ENCODE measurements around the gene SHROOM4.

SHROOM4 gene

GRCh38 chrX:50671661-50672060 is 142.3 kb downstream of the SHROOM4 start:
- TF ChIP-seq CREB1 (IDR thresholded peaks at IDR 0.05; ENCODE audit: low read depth) (no peak), TCF12 (IDR thresholded peaks at IDR 0.05; ENCODE audit: low read depth) (no peak), REST (IDR thresholded peaks at IDR 0.05; ENCODE audit: low read depth) (no peak), RAD21 (IDR thresholded peaks at IDR 0.05; ENCODE audit: low read depth) (no peak), YY1 (IDR thresholded peaks at IDR 0.05; ENCODE audit: low read depth) (no peak), FOXM1 (IDR thresholded peaks at IDR 0.05; ENCODE audit: borderline replicate concordance, low read depth) (no peak), NFIC (IDR thresholded peaks at IDR 0.05) (no peak), EGR1 (IDR thresholded peaks at IDR 0.05) (no peak), TAF1 (IDR thresholded peaks at IDR 0.05; ENCODE audit: low read depth) (no peak), ZBTB7A (IDR thresholded peaks at IDR 0.05; ENCODE audit: low read depth) (no peak), EP300 (IDR thresholded peaks at IDR 0.05; ENCODE audit: borderline replicate concordance) (no peak), USF1 (IDR thresholded peaks at IDR 0.05) (no peak), TEAD4 (IDR thresholded peaks at IDR 0.05) (no peak), CEBPB (IDR thresholded peaks at IDR 0.05) (no peak)

GRCh38 chrX:50668860-50669259 is 145.1 kb downstream of the SHROOM4 start:
- TF ChIP-seq YY1 (IDR thresholded peaks at IDR 0.05; ENCODE audit: low read depth) (no peak), EP300 (IDR thresholded peaks at IDR 0.05; ENCODE audit: borderline replicate concordance) (no peak), TEAD4 (IDR thresholded peaks at IDR 0.05) (no peak), USF1 (IDR thresholded peaks at IDR 0.05) (no peak), NFIC (IDR thresholded peaks at IDR 0.05) (no peak), CEBPB (IDR thresholded peaks at IDR 0.05) (no peak), TCF12 (IDR thresholded peaks at IDR 0.05; ENCODE audit: low read depth) (no peak), MAX (IDR thresholded peaks at IDR 0.05) (no peak), RAD21 (IDR thresholded peaks at IDR 0.05; ENCODE audit: low read depth) (no peak), TAF1 (IDR thresholded peaks at IDR 0.05; ENCODE audit: low read depth) (no peak), CREB1 (IDR thresholded peaks at IDR 0.05; ENCODE audit: low read depth) (no peak), EGR1 (IDR thresholded peaks at IDR 0.05) (no peak)

GRCh38 chrX:50648156-50648555 is 165.8 kb downstream of the SHROOM4 start:
- TF ChIP-seq ZBTB7A (IDR thresholded peaks at IDR 0.05; ENCODE audit: low read depth) (no peak), MAX (IDR thresholded peaks at IDR 0.05) (no peak), CEBPB (IDR thresholded peaks at IDR 0.05) (no peak), USF1 (IDR thresholded peaks at IDR 0.05) (no peak), TAF1 (IDR thresholded peaks at IDR 0.05; ENCODE audit: low read depth) (no peak), EP300 (IDR thresholded peaks at IDR 0.05; ENCODE audit: borderline replicate concordance) (no peak), TCF12 (IDR thresholded peaks at IDR 0.05; ENCODE audit: low read depth) (no peak), NFIC (IDR thresholded peaks at IDR 0.05) (no peak), FOXM1 (IDR thresholded peaks at IDR 0.05; ENCODE audit: borderline replicate concordance, low read depth) (no peak), REST (IDR thresholded peaks at IDR 0.05; ENCODE audit: low read depth) (no peak), CREB1 (IDR thresholded peaks at IDR 0.05; ENCODE audit: low read depth) (no peak), YY1 (IDR thresholded peaks at IDR 0.05; ENCODE audit: low read depth) (no peak), TEAD4 (IDR thresholded peaks at IDR 0.05) (no peak), EGR1 (IDR thresholded peaks at IDR 0.05) (no peak), RAD21 (IDR thresholded peaks at IDR 0.05; ENCODE audit: low read depth) (no peak)

GRCh38 chrX:50644496-50644895 is 169.5 kb downstream of the SHROOM4 start:
- no peak for TF ChIP-seq REST (IDR thresholded peaks at IDR 0.05; ENCODE audit: low read depth)
- TF ChIP-seq TEAD4 (IDR thresholded peaks at IDR 0.05): no peak
- no peak for TF ChIP-seq MAX (IDR thresholded peaks at IDR 0.05)
- TF ChIP-seq ZBTB7A (IDR thresholded peaks at IDR 0.05; ENCODE audit: low read depth): no peak
- TF ChIP-seq EGR1 (IDR thresholded peaks at IDR 0.05): no peak
- no peak for TF ChIP-seq TAF1 (IDR thresholded peaks at IDR 0.05; ENCODE audit: low read depth)
- no peak for TF ChIP-seq TCF12 (IDR thresholded peaks at IDR 0.05; ENCODE audit: low read depth)
- TF ChIP-seq CREB1 (IDR thresholded peaks at IDR 0.05; ENCODE audit: low read depth): no peak
- no peak for TF ChIP-seq EP300 (IDR thresholded peaks at IDR 0.05; ENCODE audit: borderline replicate concordance)
- no peak for TF ChIP-seq FOXM1 (IDR thresholded peaks at IDR 0.05; ENCODE audit: borderline replicate concordance, low read depth)
- no peak for TF ChIP-seq RAD21 (IDR thresholded peaks at IDR 0.05; ENCODE audit: low read depth)
- no peak for TF ChIP-seq CEBPB (IDR thresholded peaks at IDR 0.05)
- TF ChIP-seq NFIC (IDR thresholded peaks at IDR 0.05): no peak
- no peak for TF ChIP-seq YY1 (IDR thresholded peaks at IDR 0.05; ENCODE audit: low read depth)
- no peak for TF ChIP-seq USF1 (IDR thresholded peaks at IDR 0.05)

Measured in Ishikawa (cell line).